Type B pancreatic cell (in vitro differentiated cells): Measurements from ENCODE around the gene S100A1. TPM values are rescaled to one million over a fixed set of nuclear protein-coding genes. Genes with fewer than 3 reads are reported as not detected.
"Not testable (repeated sequence)": the region's sequence is repeated elsewhere in the genome, so short reads cannot be mapped to it uniquely, and the experiment has no call there.

ENCODE experiments used
- DNase-seq: peaks from one replicate; pipeline ENCODE4 v3.0.0; 2021; ENCODE audit warnings: mixed read lengths; ENCODE audit not compliant: unreplicated experiment; ENCODE audit errors: extremely low spot score
- H3K27ac Mint-ChIP-seq: 2 replicates; pipeline ENCODE4 v1.8.0; 2021; ENCODE audit warnings: mild to moderate bottlenecking, mixed read lengths
- H3K27me3 Mint-ChIP-seq: 2 replicates; pipeline ENCODE4 v1.8.0; 2021; ENCODE audit warnings: mixed read lengths
- H3K36me3 Mint-ChIP-seq: 2 replicates; pipeline ENCODE4 v1.8.0; 2021; ENCODE audit warnings: mixed read lengths
- H3K4me1 Mint-ChIP-seq: one replicate; pipeline ENCODE4 v1.8.0; 2021; ENCODE audit warnings: mixed read lengths; ENCODE audit not compliant: unreplicated experiment
- H3K4me3 Mint-ChIP-seq: 2 replicates; pipeline ENCODE4 v1.8.0; 2021; ENCODE audit warnings: mild to moderate bottlenecking, mixed read lengths
- H3K9me3 Mint-ChIP-seq: 2 replicates; pipeline ENCODE4 v1.8.0; 2021; ENCODE audit warnings: mixed read lengths
- CTCF ChIP-seq: fragments of 200-600 bp; sonication (generic); conservative IDR thresholded peaks from 2 replicates; pipeline ENCODE4 v1.5.0; 2021; ENCODE audit warnings: antibody characterized with exemption, mild to moderate bottlenecking
- long read RNA-seq: library from polyadenylated mRNA; unstranded; transcript quantifications from one replicate; pipeline ENCODE4 v2.0.0, GENCODE V29; 2020
- total RNA-seq: library from RNA; stranded (reverse); gene quantifications from 2 replicates; pipeline ENCODE4 v1.2.1, GENCODE V29; 2021; ENCODE audit warnings: low replicate concordance

The S100A1 gene
- total RNA-seq = 0.97 TPM in 1 of 2 replicates, not detected in the other
- long read RNA-seq = 0 reads

GRCh38 chr1:153627715-153628626, at the start of gene S100A1:
TSS of gene S100A1 (plus strand) at chr1:153628434. CDS start at chr1:153630522, 2,088 bp downstream.
- Mint-ChIP-seq H3K27ac (peak within 1 kb of the TSS; percentile 98), H3K27me3 (no peaks in the 10 kb centered on the region), H3K9me3 (peaks cover 3% of the 10 kb centered on the region), H3K4me3 (peak within 1 kb of the TSS; percentile 95), H3K36me3 (peaks cover 15% of the 10 kb centered on the region), H3K4me1 (peaks cover 33% of the 10 kb centered on the region)
- DNase-seq = no peak
- TF ChIP-seq CTCF = peak; percentile 36

- no peak for DNase-seq
- no peak for TF ChIP-seq CTCF
- H3K4me3 Mint-ChIP-seq = no peak overlapping the region
- H3K27ac Mint-ChIP-seq = no peak overlapping the region
- H3K4me1 Mint-ChIP-seq = peaks cover 8% of the 10 kb centered on the region
- H3K9me3 Mint-ChIP-seq = no peaks in the 10 kb centered on the region
- H3K36me3 Mint-ChIP-seq = no peaks in the 10 kb centered on the region
- no peaks in the 10 kb centered on the region for H3K27me3 Mint-ChIP-seq
Observed at GRCh38 chr1:153578490-153578889, 49.7 kb upstream of the S100A1 start.

GRCh38 chr1:153578936-153579335, 49.3 kb upstream of the S100A1 start:
- Mint-ChIP-seq H3K36me3 (no peaks in the 10 kb centered on the region), H3K4me1 (peaks cover 8% of the 10 kb centered on the region), H3K27ac (no peak overlapping the region), H3K4me3 (no peak overlapping the region), H3K27me3 (no peaks in the 10 kb centered on the region), H3K9me3 (no peaks in the 10 kb centered on the region)
- DNase-seq = no peak
- no peak for TF ChIP-seq CTCF

GRCh38 chr1:153582836-153583235, 45.4 kb upstream of the S100A1 start:
- not testable (repeated sequence) for H3K9me3 Mint-ChIP-seq, DNase-seq, H3K27me3 Mint-ChIP-seq, H3K36me3 Mint-ChIP-seq, H3K27ac Mint-ChIP-seq, H3K4me3 Mint-ChIP-seq
- peaks cover 11% of the 10 kb centered on the region for H3K4me1 Mint-ChIP-seq

- not testable (repeated sequence) for H3K4me1 Mint-ChIP-seq, DNase-seq, H3K27me3 Mint-ChIP-seq, H3K36me3 Mint-ChIP-seq, H3K27ac Mint-ChIP-seq, H3K9me3 Mint-ChIP-seq, H3K4me3 Mint-ChIP-seq
Observed at GRCh38 chr1:153583514-153583913, 44.7 kb upstream of the S100A1 start.

GRCh38 chr1:153583976-153584375, 44.3 kb upstream of the S100A1 start:
- Mint-ChIP-seq H3K9me3 (no peaks in the 10 kb centered on the region), H3K27ac (no peak overlapping the region), H3K36me3 (no peaks in the 10 kb centered on the region), H3K27me3 (no peaks in the 10 kb centered on the region), H3K4me1 (peaks cover 3% of the 10 kb centered on the region), H3K4me3 (no peak overlapping the region)
- no peak for TF ChIP-seq CTCF
- no peak for DNase-seq
